ENCODE measurements around the gene JTB. TPM values are rescaled to one million over a fixed set of nuclear protein-coding genes. Genes with fewer than 3 reads are reported as not detected.
A peak's percentile ranks its signal among the peaks of the same experiment; 100 is the strongest.

Gene JTB
- polyA plus RNA-seq, 3 donors, result 150 to 391 (median 312) TPM

DNA sequence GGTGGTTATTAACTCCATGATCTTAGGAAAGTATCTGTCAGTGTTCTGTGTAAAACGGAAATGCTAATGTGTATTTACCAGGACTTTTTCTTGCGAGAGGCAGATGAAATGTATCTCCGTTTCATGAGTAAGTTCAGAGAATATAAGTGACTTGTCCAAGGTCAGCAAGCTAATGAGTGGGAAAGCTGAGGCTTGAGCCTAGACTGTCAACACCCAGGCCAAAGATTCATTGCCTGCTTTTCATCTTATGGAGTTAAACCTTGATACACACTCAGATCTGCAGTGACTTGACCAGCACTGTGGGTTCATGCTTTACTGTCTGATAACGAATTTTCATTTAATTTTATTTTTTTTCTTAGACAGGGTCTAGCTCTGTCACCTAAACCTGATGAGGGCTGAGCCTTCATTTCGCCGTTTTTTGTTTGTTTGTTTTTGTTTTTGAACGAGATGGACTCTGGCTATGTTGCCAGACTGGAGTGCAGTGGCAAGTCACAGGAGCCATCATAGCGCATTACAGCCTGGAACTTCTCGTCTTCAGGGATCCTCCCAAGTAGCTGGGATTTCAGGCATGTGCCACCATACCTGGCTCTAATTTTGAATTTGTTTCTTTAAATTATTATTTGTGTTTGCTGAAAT, 918 bp upstream of the JTB start:
- peak overlapping the region in 6 of 7 donors; percentile 2 to 97 (median 92) for H3K27ac Mint-ChIP-seq
- peaks cover 23 to 29% of the 10 kb centered on the region in 2 donors for H3K36me3 Mint-ChIP-seq
- H4K20me1 ChIP-seq (ENCODE audit: insufficient read depth, low read length), result peaks cover 6% of the 10 kb centered on the region
- H3K9me3 ChIP-seq (replicated peaks in 1 of 2; ENCODE audit: control insufficient read depth in 1 of 2, insufficient read depth in 1 of 2, low read length in 2 of 2), result no peaks in the 10 kb centered on the region
- no peak overlapping the region for H3K9ac ChIP-seq (ENCODE audit: insufficient read depth, low read length, poor library complexity, severe bottlenecking)
- peak overlapping the region; percentile 90 for H3K4me2 ChIP-seq (replicated peaks; ENCODE audit: extremely low read depth, low read length, poor library complexity, severe bottlenecking)
- TF ChIP-seq, protein P1, sequence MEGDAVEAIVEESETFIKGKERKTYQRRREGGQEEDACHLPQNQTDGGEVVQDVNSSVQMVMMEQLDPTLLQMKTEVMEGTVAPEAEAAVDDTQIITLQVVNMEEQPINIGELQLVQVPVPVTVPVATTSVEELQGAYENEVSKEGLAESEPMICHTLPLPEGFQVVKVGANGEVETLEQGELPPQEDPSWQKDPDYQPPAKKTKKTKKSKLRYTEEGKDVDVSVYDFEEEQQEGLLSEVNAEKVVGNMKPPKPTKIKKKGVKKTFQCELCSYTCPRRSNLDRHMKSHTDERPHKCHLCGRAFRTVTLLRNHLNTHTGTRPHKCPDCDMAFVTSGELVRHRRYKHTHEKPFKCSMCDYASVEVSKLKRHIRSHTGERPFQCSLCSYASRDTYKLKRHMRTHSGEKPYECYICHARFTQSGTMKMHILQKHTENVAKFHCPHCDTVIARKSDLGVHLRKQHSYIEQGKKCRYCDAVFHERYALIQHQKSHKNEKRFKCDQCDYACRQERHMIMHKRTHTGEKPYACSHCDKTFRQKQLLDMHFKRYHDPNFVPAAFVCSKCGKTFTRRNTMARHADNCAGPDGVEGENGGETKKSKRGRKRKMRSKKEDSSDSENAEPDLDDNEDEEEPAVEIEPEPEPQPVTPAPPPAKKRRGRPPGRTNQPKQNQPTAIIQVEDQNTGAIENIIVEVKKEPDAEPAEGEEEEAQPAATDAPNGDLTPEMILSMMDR (IDR thresholded peaks at IDR 0.05), result no peak
- peak overlapping the region; percentile 99 for H3K4me3 Mint-ChIP-seq
- H3K27me3 ChIP-seq (ENCODE audit: control insufficient read depth in 2 of 2, insufficient read depth in 2 of 2, low read length in 2 of 2), result no peaks in the 10 kb centered on the region
- H3K27me3 Mint-ChIP-seq (ENCODE audit: low read depth in 3 of 3), result peaks cover 0 to 2% (median 0%) of the 10 kb centered on the region in 3 donors
- H3K4me3 ChIP-seq (replicated peaks in 1 of 3; ENCODE audit: low read depth in 2 of 3, low read length in 3 of 3), result peak overlapping the region; percentile 75 to 95 (median 77)
- H3K79me2 ChIP-seq (ENCODE audit: insufficient read depth, low read length), result peaks cover 30% of the 10 kb centered on the region
- peaks cover 26 to 38% of the 10 kb centered on the region in 2 donors for H3K4me1 ChIP-seq (ENCODE audit: control insufficient read depth in 1 of 2, insufficient read depth in 2 of 2, low read length in 2 of 2)
- DNase-seq, result no peak
- H3K4me1 Mint-ChIP-seq, result peaks cover 42% of the 10 kb centered on the region
- WGBS (ENCODE audit: insufficient coverage), result 69% methylated on average over 7 of the region's 9 CpGs
- peaks cover 0 to 1% (median 0%) of the 10 kb centered on the region in 7 donors for H3K9me3 Mint-ChIP-seq
- H3K27ac ChIP-seq (ENCODE audit: low read depth in 1 of 2, low read length in 2 of 2), result peak overlapping the region in 1 of 2 donors; percentile 85
- H3K36me3 ChIP-seq (replicated peaks in 1 of 2; ENCODE audit: control insufficient read depth in 1 of 2, insufficient read depth in 2 of 2, low read length in 2 of 2), result peaks cover 23 to 26% of the 10 kb centered on the region in 2 donors
- H2AFZ ChIP-seq (ENCODE audit: insufficient read depth, low read depth, low read length, poor library complexity, severe bottlenecking), result peak overlapping the region; percentile 89
- intact Hi-C loops (cut with micrococcal nuclease), result no loop called here

- peak overlapping the region; percentile 90 to 97 (median 92) for H3K27ac Mint-ChIP-seq
- H3K9me3 Mint-ChIP-seq, result no peaks in the 10 kb centered on the region
- H3K9ac ChIP-seq (ENCODE audit: insufficient read depth, low read length, poor library complexity, severe bottlenecking), result peak overlapping the region; percentile 83
- H3K4me1 Mint-ChIP-seq, result peaks cover 53% of the 10 kb centered on the region
- H3K79me2 ChIP-seq (ENCODE audit: insufficient read depth, low read length), result peaks cover 30% of the 10 kb centered on the region
- H3K36me3 ChIP-seq (replicated peaks in 1 of 2; ENCODE audit: control insufficient read depth in 1 of 2, insufficient read depth in 2 of 2, low read length in 2 of 2), result peaks cover 23 to 31% of the 10 kb centered on the region in 2 donors
- peaks cover 25 to 33% of the 10 kb centered on the region in 2 donors for H3K36me3 Mint-ChIP-seq
- DNase-seq, result no peak
- H3K27me3 Mint-ChIP-seq (ENCODE audit: low read depth in 3 of 3), result peaks cover 0 to 4% (median 0%) of the 10 kb centered on the region in 3 donors
- no peaks in the 10 kb centered on the region for H3K9me3 ChIP-seq (replicated peaks in 1 of 2; ENCODE audit: control insufficient read depth in 1 of 2, insufficient read depth in 1 of 2, low read length in 2 of 2)
- H3K4me2 ChIP-seq (replicated peaks; ENCODE audit: extremely low read depth, low read length, poor library complexity, severe bottlenecking), result peak overlapping the region; percentile 90
- H4K20me1 ChIP-seq (ENCODE audit: insufficient read depth, low read length), result peaks cover 6% of the 10 kb centered on the region
- peak overlapping the region; percentile 53 to 85 for H3K27ac ChIP-seq (ENCODE audit: low read depth in 1 of 2, low read length in 2 of 2)
- WGBS (ENCODE audit: insufficient coverage), result 0% methylated on average over 7 of the region's 16 CpGs
- TF ChIP-seq, protein P1 (IDR thresholded peaks at IDR 0.05), result no peak
- intact Hi-C loops (cut with micrococcal nuclease), result no loop called here
- H3K4me3 Mint-ChIP-seq, result peak overlapping the region; percentile 99
- H3K27me3 ChIP-seq (ENCODE audit: control insufficient read depth in 2 of 2, insufficient read depth in 2 of 2, low read length in 2 of 2), result no peaks in the 10 kb centered on the region
- peak overlapping the region; percentile 89 for H2AFZ ChIP-seq (ENCODE audit: insufficient read depth, low read depth, low read length, poor library complexity, severe bottlenecking)
- H3K4me1 ChIP-seq (ENCODE audit: control insufficient read depth in 1 of 2, insufficient read depth in 2 of 2, low read length in 2 of 2), result peaks cover 25 to 43% of the 10 kb centered on the region in 2 donors
- H3K4me3 ChIP-seq (replicated peaks in 1 of 3; ENCODE audit: low read depth in 2 of 3, low read length in 3 of 3), result peak overlapping the region; percentile 75 to 95 (median 77)
These were observed 640 bp downstream of the JTB start for GRCh38 chr1:153976819-153977249.
